Measurements from ENCODE around the gene SNX33.

The SNX33 gene

GRCh38 chr15:75663931-75664421 lies 16.3 kb downstream of the SNX33 start:
- H2AFZ ChIP-seq (ENCODE audit: low read depth, low read length, severe bottlenecking) = no peak overlapping the region
- H3F3A ChIP-seq (ENCODE audit: insufficient read depth) = no peaks in the 10 kb centered on the region
- TF ChIP-seq EZH2phosphoT487 (conservative IDR thresholded peaks at IDR 0.05; ENCODE audit: low read length) (no peak), CTCF (IDR thresholded peaks at IDR 0.05; ENCODE audit: insufficient read depth, low read length, poor library complexity, severe bottlenecking) (no peak)
- H3K79me2 ChIP-seq (ENCODE audit: insufficient read depth, low read length) = no peaks in the 10 kb centered on the region
- no peaks in the 10 kb centered on the region for H3K36me3 ChIP-seq (ENCODE audit: low read length)
- no peak overlapping the region for H3K9ac ChIP-seq (ENCODE audit: low read length)
- no peak overlapping the region for H3K4me3 ChIP-seq (ENCODE audit: insufficient read depth, low read length, poor library complexity, severe bottlenecking)
- H3K27ac ChIP-seq (ENCODE audit: low read depth, low read length) = no peak overlapping the region
- H4K20me1 ChIP-seq (ENCODE audit: low read depth, low read length) = no peaks in the 10 kb centered on the region
- no peaks in the 10 kb centered on the region for H3K9me2 ChIP-seq (replicated peaks; ENCODE audit: insufficient read depth, low read length)
- no peaks in the 10 kb centered on the region for H3K27me3 ChIP-seq (ENCODE audit: low read length)
- H3K9me3 ChIP-seq (ENCODE audit: insufficient read depth, low read length) = no peaks in the 10 kb centered on the region
- H3K4me2 ChIP-seq (ENCODE audit: low read depth, low read length, poor library complexity, severe bottlenecking) = no peak overlapping the region

- no peaks in the 10 kb centered on the region for H3K79me2 ChIP-seq (ENCODE audit: insufficient read depth, low read length)
- H3K36me3 ChIP-seq (ENCODE audit: low read length) = no peaks in the 10 kb centered on the region
- H3K27ac ChIP-seq (ENCODE audit: low read depth, low read length) = no peak overlapping the region
- no peaks in the 10 kb centered on the region for H3K9me3 ChIP-seq (ENCODE audit: insufficient read depth, low read length)
- H3K9ac ChIP-seq (ENCODE audit: low read length) = no peak overlapping the region
- H2AFZ ChIP-seq (ENCODE audit: low read depth, low read length, severe bottlenecking) = no peak overlapping the region
- H4K20me1 ChIP-seq (ENCODE audit: low read depth, low read length) = no peaks in the 10 kb centered on the region
- TF ChIP-seq EZH2phosphoT487 (conservative IDR thresholded peaks at IDR 0.05; ENCODE audit: low read length) (no peak), CTCF (IDR thresholded peaks at IDR 0.05; ENCODE audit: insufficient read depth, low read length, poor library complexity, severe bottlenecking) (no peak)
- H3K4me3 ChIP-seq (ENCODE audit: insufficient read depth, low read length, poor library complexity, severe bottlenecking) = no peak overlapping the region
- no peaks in the 10 kb centered on the region for H3K27me3 ChIP-seq (ENCODE audit: low read length)
- H3F3A ChIP-seq (ENCODE audit: insufficient read depth) = no peaks in the 10 kb centered on the region
- H3K4me2 ChIP-seq (ENCODE audit: low read depth, low read length, poor library complexity, severe bottlenecking) = no peak overlapping the region
- no peaks in the 10 kb centered on the region for H3K9me2 ChIP-seq (replicated peaks; ENCODE audit: insufficient read depth, low read length)
These were observed 19.2 kb downstream of the SNX33 start for GRCh38 chr15:75666823-75667501.

GRCh38 chr15:75669191-75669878 lies 21.6 kb downstream of the SNX33 start:
- Histone ChIP-seq H3K27ac (ENCODE audit: low read depth, low read length) (no peak overlapping the region), H3K4me2 (ENCODE audit: low read depth, low read length, poor library complexity, severe bottlenecking) (no peak overlapping the region), H3K4me3 (ENCODE audit: insufficient read depth, low read length, poor library complexity, severe bottlenecking) (no peak overlapping the region), H4K20me1 (ENCODE audit: low read depth, low read length) (no peaks in the 10 kb centered on the region), H2AFZ (ENCODE audit: low read depth, low read length, severe bottlenecking) (no peak overlapping the region), H3K79me2 (ENCODE audit: insufficient read depth, low read length) (no peaks in the 10 kb centered on the region), H3K27me3 (ENCODE audit: low read length) (no peaks in the 10 kb centered on the region), H3K9me2 (replicated peaks; ENCODE audit: insufficient read depth, low read length) (no peaks in the 10 kb centered on the region), H3K9me3 (ENCODE audit: insufficient read depth, low read length) (no peaks in the 10 kb centered on the region), H3K9ac (ENCODE audit: low read length) (no peak overlapping the region), H3K36me3 (ENCODE audit: low read length) (no peaks in the 10 kb centered on the region), H3F3A (ENCODE audit: insufficient read depth) (no peaks in the 10 kb centered on the region)
- TF ChIP-seq CTCF (IDR thresholded peaks at IDR 0.05; ENCODE audit: insufficient read depth, low read length, poor library complexity, severe bottlenecking) (no peak), EZH2phosphoT487 (conservative IDR thresholded peaks at IDR 0.05; ENCODE audit: low read length) (no peak)

Data from SU-DHL-6 (cell line).